ENCODE measurements around the gene ZDHHC6. TPM values are rescaled to one million over a fixed set of nuclear protein-coding genes. Genes with fewer than 3 reads are reported as not detected.

ZDHHC6 gene
- total RNA-seq, 1 donor from 2014 or later = 18.7 TPM

DNA sequence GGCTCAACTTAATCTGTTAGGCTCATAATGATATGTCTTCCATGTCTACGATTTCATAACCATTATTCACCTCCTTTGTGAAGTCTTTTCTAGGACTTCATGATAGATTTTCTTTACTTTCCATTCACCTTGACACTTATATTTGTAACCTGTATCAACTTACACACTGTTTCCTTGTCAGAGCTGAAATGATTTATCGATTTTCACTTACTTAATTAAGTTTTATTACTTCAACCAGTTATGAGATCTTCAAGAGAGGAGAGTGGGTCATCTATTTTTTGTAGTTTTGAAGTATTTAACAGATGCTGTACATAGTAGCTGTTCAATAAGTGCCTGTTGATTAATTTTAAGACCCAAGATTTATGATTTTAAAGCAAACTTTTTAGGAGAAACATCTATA is 37.7 kb upstream of the ZDHHC6 start:
- Histone ChIP-seq H3K4me3 (no peak overlapping the region), H3K9me3 (no peaks in the 10 kb centered on the region), H3K4me1 (no peaks in the 10 kb centered on the region), H3K36me3 (no peaks in the 10 kb centered on the region), H3K27ac (no peak overlapping the region), H3K27me3 (no peaks in the 10 kb centered on the region)
- intact Hi-C loops (cut with DNase I) = no loop called here
- no peak for DNase-seq (ENCODE audit: extremely low spot score in 2 of 2)
- TF ChIP-seq POLR2AphosphoS5 (IDR thresholded peaks at IDR 0.05; ENCODE audit: insufficient read depth in 1 of 2, low read depth in 1 of 2) (no peak), POLR2A (IDR thresholded peaks at IDR 0.05) (no peak)
- TF ChIP-seq, protein P1, sequence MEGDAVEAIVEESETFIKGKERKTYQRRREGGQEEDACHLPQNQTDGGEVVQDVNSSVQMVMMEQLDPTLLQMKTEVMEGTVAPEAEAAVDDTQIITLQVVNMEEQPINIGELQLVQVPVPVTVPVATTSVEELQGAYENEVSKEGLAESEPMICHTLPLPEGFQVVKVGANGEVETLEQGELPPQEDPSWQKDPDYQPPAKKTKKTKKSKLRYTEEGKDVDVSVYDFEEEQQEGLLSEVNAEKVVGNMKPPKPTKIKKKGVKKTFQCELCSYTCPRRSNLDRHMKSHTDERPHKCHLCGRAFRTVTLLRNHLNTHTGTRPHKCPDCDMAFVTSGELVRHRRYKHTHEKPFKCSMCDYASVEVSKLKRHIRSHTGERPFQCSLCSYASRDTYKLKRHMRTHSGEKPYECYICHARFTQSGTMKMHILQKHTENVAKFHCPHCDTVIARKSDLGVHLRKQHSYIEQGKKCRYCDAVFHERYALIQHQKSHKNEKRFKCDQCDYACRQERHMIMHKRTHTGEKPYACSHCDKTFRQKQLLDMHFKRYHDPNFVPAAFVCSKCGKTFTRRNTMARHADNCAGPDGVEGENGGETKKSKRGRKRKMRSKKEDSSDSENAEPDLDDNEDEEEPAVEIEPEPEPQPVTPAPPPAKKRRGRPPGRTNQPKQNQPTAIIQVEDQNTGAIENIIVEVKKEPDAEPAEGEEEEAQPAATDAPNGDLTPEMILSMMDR (IDR thresholded peaks at IDR 0.05) = no peak

DNA sequence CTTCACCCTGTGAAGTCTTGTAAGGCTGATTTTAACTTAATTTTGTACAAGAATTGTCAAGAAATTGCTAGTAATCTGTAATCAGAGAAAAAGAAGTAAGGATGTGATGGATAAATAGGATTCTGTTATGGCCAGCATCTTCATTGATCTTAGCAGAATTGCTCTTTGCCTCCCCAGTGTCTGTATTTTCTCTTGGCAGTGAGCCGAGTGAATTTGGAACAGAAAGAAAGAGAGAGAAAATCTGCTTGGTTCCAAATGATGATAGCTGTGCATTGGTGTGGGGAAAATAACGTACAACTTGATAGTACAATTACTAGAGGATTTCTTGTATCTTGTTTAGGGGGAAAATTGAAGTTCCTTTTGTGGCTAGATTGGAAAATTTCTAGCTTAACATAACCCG is 34.9 kb upstream of the ZDHHC6 start:
- Histone ChIP-seq H3K27ac (no peak overlapping the region), H3K36me3 (no peaks in the 10 kb centered on the region), H3K9me3 (no peaks in the 10 kb centered on the region), H3K27me3 (no peaks in the 10 kb centered on the region), H3K4me3 (no peak overlapping the region), H3K4me1 (no peaks in the 10 kb centered on the region)
- intact Hi-C loops (cut with DNase I) = no loop called here
- DNase-seq (ENCODE audit: extremely low spot score in 2 of 2) = no peak
- TF ChIP-seq POLR2A (IDR thresholded peaks at IDR 0.05) (no peak), POLR2AphosphoS5 (IDR thresholded peaks at IDR 0.05; ENCODE audit: insufficient read depth in 1 of 2, low read depth in 1 of 2) (no peak)
- TF ChIP-seq, protein P1 (IDR thresholded peaks at IDR 0.05) = no peak

DNA sequence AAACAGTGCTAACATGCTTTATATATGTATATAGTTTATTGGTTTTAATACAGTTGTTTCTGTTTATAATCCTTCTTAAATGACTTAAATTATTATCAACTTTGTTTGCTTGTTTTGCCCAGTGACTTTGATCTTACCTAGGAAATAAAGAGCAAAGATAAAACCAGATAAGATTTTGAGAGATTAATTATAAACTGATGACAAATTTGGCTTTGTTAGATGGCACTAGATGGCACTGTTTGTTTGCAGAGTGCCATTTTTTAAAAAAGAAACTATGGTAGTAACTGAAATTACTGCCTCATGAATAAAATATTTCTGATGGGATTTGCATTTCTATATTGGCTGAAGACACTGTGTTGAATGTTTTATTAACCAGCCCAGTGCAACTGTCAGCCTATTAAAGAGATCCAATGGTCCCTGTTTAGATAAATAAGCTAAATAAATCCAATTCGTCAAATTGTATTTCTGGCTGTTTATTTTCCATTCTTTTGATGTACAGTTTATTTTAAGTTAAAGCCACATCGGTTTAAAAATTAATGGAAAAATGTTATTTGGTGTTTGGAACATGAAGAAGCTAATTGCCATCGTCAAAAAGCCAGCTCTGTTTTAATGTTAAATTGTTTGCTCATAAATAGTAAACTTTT is 29.0 kb upstream of the ZDHHC6 start:
- H3K4me3 ChIP-seq = no peak overlapping the region
- DNase-seq (ENCODE audit: extremely low spot score in 2 of 2) = no peak
- no peak overlapping the region for H3K27ac ChIP-seq
- H3K4me1 ChIP-seq = no peaks in the 10 kb centered on the region
- H3K36me3 ChIP-seq = no peaks in the 10 kb centered on the region
- H3K9me3 ChIP-seq = no peaks in the 10 kb centered on the region
- H3K27me3 ChIP-seq = no peaks in the 10 kb centered on the region
- intact Hi-C loops (cut with DNase I) = no loop called here
- TF ChIP-seq, protein P1 (IDR thresholded peaks at IDR 0.05) = peak in 1 of 3 experiments; percentile 14
- TF ChIP-seq POLR2A (IDR thresholded peaks at IDR 0.05) = no peak

DNA sequence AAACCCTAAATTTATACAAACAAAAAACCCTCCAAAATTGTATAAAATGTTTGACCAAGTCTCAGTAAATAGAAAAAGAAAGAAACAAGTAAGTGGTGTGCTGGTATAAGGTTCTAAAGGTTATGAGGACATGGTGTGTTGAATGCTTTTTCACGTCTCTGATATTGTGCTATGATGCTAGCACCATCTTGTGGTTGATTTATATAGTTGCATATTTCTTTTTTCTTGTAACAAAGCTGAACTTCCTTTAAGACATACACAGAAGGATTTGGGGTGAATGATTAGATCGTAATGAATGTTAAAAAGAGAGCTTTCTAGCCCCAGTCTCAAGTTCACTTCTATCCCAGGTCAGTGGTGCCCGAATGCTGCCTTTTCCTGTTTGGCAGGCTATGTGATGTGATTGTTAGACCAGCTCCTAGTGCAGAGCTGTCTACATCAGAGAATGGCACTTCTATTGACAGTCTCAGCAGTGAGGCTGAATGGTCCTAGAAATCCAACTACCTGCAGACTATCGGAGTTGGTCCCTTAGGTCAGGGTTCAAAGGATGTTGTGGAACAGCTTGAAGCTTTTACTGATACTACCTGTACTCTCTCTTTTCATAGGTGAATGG is 25.3 kb upstream of the ZDHHC6 start:
- Histone ChIP-seq H3K4me1 (no peaks in the 10 kb centered on the region), H3K4me3 (no peak overlapping the region), H3K9me3 (no peaks in the 10 kb centered on the region), H3K27me3 (no peaks in the 10 kb centered on the region), H3K27ac (no peak overlapping the region), H3K36me3 (no peaks in the 10 kb centered on the region)
- DNase-seq (ENCODE audit: extremely low spot score in 2 of 2) = no peak
- intact Hi-C loops (cut with DNase I) = no loop called here
- no peak for TF ChIP-seq POLR2AphosphoS5 (IDR thresholded peaks at IDR 0.05; ENCODE audit: insufficient read depth in 1 of 2, low read depth in 1 of 2)
- TF ChIP-seq, protein P1 (IDR thresholded peaks at IDR 0.05) = peak; percentile 32 to 51 (median 42)

DNA sequence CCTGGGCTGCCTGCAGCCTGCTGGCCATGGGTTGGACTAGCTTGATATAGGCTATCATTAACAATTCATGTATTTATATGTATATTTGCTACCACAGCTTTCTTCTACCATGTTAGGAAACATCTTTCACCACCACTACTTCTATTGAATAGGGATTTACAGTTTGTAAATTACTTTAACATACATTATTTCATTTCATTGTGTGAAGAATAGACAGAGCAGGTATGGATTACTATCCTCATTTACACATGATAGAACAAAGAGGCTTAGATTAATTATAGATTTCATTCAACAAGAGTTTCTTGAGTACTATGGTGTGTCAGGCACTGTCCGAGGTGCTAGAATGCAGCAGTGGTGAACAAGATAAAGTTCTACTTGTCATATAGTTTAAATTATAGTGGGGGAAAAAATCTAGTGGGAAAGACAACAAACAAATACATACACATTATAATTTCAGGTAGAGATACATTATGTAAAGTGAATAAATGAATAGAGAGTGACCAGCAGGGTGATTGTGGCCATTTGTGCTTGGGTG is 20.9 kb upstream of the ZDHHC6 start:
- intact Hi-C loops (cut with DNase I) = no loop called here
- no peak overlapping the region for H3K27ac ChIP-seq
- peaks cover 0 to 27% of the 10 kb centered on the region in 2 donors for H3K36me3 ChIP-seq
- H3K9me3 ChIP-seq = no peaks in the 10 kb centered on the region
- no peaks in the 10 kb centered on the region for H3K4me1 ChIP-seq
- no peaks in the 10 kb centered on the region for H3K27me3 ChIP-seq
- no peak for DNase-seq (ENCODE audit: extremely low spot score in 2 of 2)
- TF ChIP-seq POLR2AphosphoS5 (IDR thresholded peaks at IDR 0.05; ENCODE audit: insufficient read depth in 1 of 2, low read depth in 1 of 2) = no peak
- TF ChIP-seq POLR2A (IDR thresholded peaks at IDR 0.05) = no peak
- TF ChIP-seq, protein P1 (IDR thresholded peaks at IDR 0.05) = no peak
- no peak overlapping the region for H3K4me3 ChIP-seq

Data from vagina (tissue), 2 donors.